Urinary bladder (tissue), 4 donors: ENCODE results near the gene BTBD18. TPM values are rescaled to one million over a fixed set of nuclear protein-coding genes. Genes with fewer than 3 reads are reported as not detected.
A peak's percentile ranks its signal among the peaks of the same experiment; 100 is the strongest.

Experiments used
- DNase-seq: peaks from one replicate; pipeline ENCODE4 v3.0.0-alpha.2; 2015; ENCODE audit errors: extremely low spot score
- H3K27ac ChIP-seq: one replicate; pipeline ENCODE4 v1.5.1; 2013; ENCODE audit warnings: low read depth, mild to moderate bottlenecking, moderate library complexity
- H3K36me3 ChIP-seq: one replicate; pipeline ENCODE4 v1.6.1; 2013; ENCODE audit warnings: mild to moderate bottlenecking, moderate library complexity; ENCODE audit not compliant: insufficient read depth
- H3K4me1 ChIP-seq: one replicate; pipeline ENCODE4 v1.6.1; 2013; ENCODE audit warnings: mild to moderate bottlenecking, moderate library complexity; ENCODE audit not compliant: insufficient read depth
- H3K4me3 ChIP-seq: one replicate; pipeline ENCODE4 v1.5.1; 2013; ENCODE audit warnings: low read depth, low read length
- WGBS: extraction: QIAGEN DNeasy Blood & Tissue Kit; methylation state at CpG from one replicate; pipeline ENCODE4 v1.1.7; 2013; 5-methylcytosine and 5-hydroxymethylcytosine counted together
- polyA plus RNA-seq: library from polyadenylated mRNA; stranded (reverse); fragments of 200-250 nt; gene quantifications from one replicate; pipeline ENCODE4 v1.2.3, GENCODE V29; 2013
- total RNA-seq: library from RNA; depleted of rRNA; stranded (reverse); fragments of >200 nt; gene quantifications from one replicate; pipeline ENCODE4 v1.2.3, GENCODE V29; 2014
- donor health status: healthy with polysubstance abuse.
- donor health status: healthy.

Gene BTBD18
- total and polyA plus RNA-seq, 2 donors = not detected

GRCh38 chr11:57785072-57785471, 33.5 kb upstream of the BTBD18 start:
- peaks cover 5% of the 10 kb centered on the region for H3K4me1 ChIP-seq
- H3K4me3 ChIP-seq = no peak overlapping the region
- 71% methylated on average over 2 of the region's 2 CpGs for WGBS
- peaks cover 3% of the 10 kb centered on the region for H3K36me3 ChIP-seq
- no peak overlapping the region for H3K27ac ChIP-seq
- no peak for DNase-seq

- 46% methylated on average over 3 of the region's 3 CpGs for WGBS
- H3K4me1 ChIP-seq = peaks cover 6% of the 10 kb centered on the region
- peak overlapping the region; percentile 73 for H3K27ac ChIP-seq
- no peak for DNase-seq
- no peak overlapping the region for H3K4me3 ChIP-seq
- H3K36me3 ChIP-seq = peaks cover 1% of the 10 kb centered on the region
These were observed 29.9 kb upstream of the BTBD18 start for GRCh38 chr11:57781529-57781943.

GRCh38 chr11:57779276-57779675, 27.7 kb upstream of the BTBD18 start:
- DNase-seq = no peak
- H3K4me3 ChIP-seq = no peak overlapping the region

GRCh38 chr11:57778318-57779037, 26.9 kb upstream of the BTBD18 start:
- WGBS = 3% methylated on average over 6 of the region's 6 CpGs
- Histone ChIP-seq H3K36me3 (peaks cover 3% of the 10 kb centered on the region), H3K4me1 (peaks cover 6% of the 10 kb centered on the region), H3K4me3 (no peak overlapping the region), H3K27ac (peak overlapping the region; percentile 88)
- peak; percentile 93 for DNase-seq

More at GRCh38 chr11:57779276-57779675, 27.7 kb upstream of the BTBD18 start:
- WGBS = 9% methylated on average over 1 of the region's 1 CpG
- H3K4me1 ChIP-seq = peaks cover 6% of the 10 kb centered on the region
- H3K36me3 ChIP-seq = peaks cover 1% of the 10 kb centered on the region
- H3K27ac ChIP-seq = peak overlapping the region; percentile 70

- Histone ChIP-seq H3K36me3 (peaks cover 3% of the 10 kb centered on the region), H3K4me3 (no peak overlapping the region), H3K4me1 (peaks cover 6% of the 10 kb centered on the region), H3K27ac (peak overlapping the region; percentile 88)
- no peak for DNase-seq
- WGBS = 16% methylated on average over 3 of the region's 3 CpGs
These were observed 26.3 kb upstream of the BTBD18 start for GRCh38 chr11:57777969-57778317.

GRCh38 chr11:57776577-57777210, 25.1 kb upstream of the BTBD18 start:
- Histone ChIP-seq H3K36me3 (peaks cover 3% of the 10 kb centered on the region), H3K4me3 (no peak overlapping the region), H3K4me1 (peaks cover 5% of the 10 kb centered on the region), H3K27ac (peak overlapping the region; percentile 19)
- no peak for DNase-seq
- 18% methylated on average over 2 of the region's 2 CpGs for WGBS

GRCh38 chr11:57776031-57776521, 24.5 kb upstream of the BTBD18 start:
- peaks cover 2% of the 10 kb centered on the region for H3K4me1 ChIP-seq
- peaks cover 3% of the 10 kb centered on the region for H3K36me3 ChIP-seq
- WGBS = 52% methylated on average over 3 of the region's 3 CpGs
- H3K27ac ChIP-seq = peak overlapping the region; percentile 71
- H3K4me3 ChIP-seq = no peak overlapping the region
- no peak for DNase-seq

GRCh38 chr11:57775491-57775890, 23.9 kb upstream of the BTBD18 start:
- no peak overlapping the region for H3K27ac ChIP-seq
- peaks cover 2% of the 10 kb centered on the region for H3K36me3 ChIP-seq
- DNase-seq = no peak
- peaks cover 2% of the 10 kb centered on the region for H3K4me1 ChIP-seq
- no peak overlapping the region for H3K4me3 ChIP-seq
- WGBS = 47% methylated on average over 5 of the region's 5 CpGs

GRCh38 chr11:57773026-57773598, 21.5 kb upstream of the BTBD18 start:
- Histone ChIP-seq H3K4me3 (no peak overlapping the region), H3K36me3 (peaks cover 1% of the 10 kb centered on the region), H3K27ac (no peak overlapping the region), H3K4me1 (peaks cover 2% of the 10 kb centered on the region)
- WGBS = 82% methylated on average over 5 of the region's 5 CpGs
- no peak for DNase-seq

- Histone ChIP-seq H3K36me3 (peaks cover 1% of the 10 kb centered on the region), H3K4me1 (peaks cover 2% of the 10 kb centered on the region), H3K4me3 (no peak overlapping the region), H3K27ac (no peak overlapping the region)
- 61% methylated on average over 4 of the region's 4 CpGs for WGBS
- DNase-seq = no peak
These were observed 20.9 kb upstream of the BTBD18 start for GRCh38 chr11:57772562-57772961.

GRCh38 chr11:57771365-57771764, 19.7 kb upstream of the BTBD18 start:
- no peak overlapping the region for H3K27ac ChIP-seq
- 90% methylated on average over 3 of the region's 3 CpGs for WGBS
- H3K36me3 ChIP-seq = peaks cover 1% of the 10 kb centered on the region
- no peaks in the 10 kb centered on the region for H3K4me1 ChIP-seq
- no peak overlapping the region for H3K4me3 ChIP-seq
- no peak for DNase-seq

GRCh38 chr11:57770793-57771192, 19.2 kb upstream of the BTBD18 start:
- Histone ChIP-seq H3K27ac (no peak overlapping the region), H3K4me3 (no peak overlapping the region), H3K36me3 (peaks cover 1% of the 10 kb centered on the region), H3K4me1 (no peaks in the 10 kb centered on the region)
- 66% methylated on average over 1 of the region's 1 CpG for WGBS
- no peak for DNase-seq

GRCh38 chr11:57764972-57765371, 13.4 kb upstream of the BTBD18 start:
- no peak for DNase-seq
- Histone ChIP-seq H3K4me1 (no peaks in the 10 kb centered on the region), H3K4me3 (peak overlapping the region; percentile 28), H3K36me3 (no peaks in the 10 kb centered on the region), H3K27ac (no peak overlapping the region)
- WGBS = 7% methylated on average over 2 of the region's 2 CpGs

GRCh38 chr11:57764566-57764965, 12.9 kb upstream of the BTBD18 start:
- no peaks in the 10 kb centered on the region for H3K4me1 ChIP-seq
- WGBS = 12% methylated on average over 2 of the region's 2 CpGs
- H3K4me3 ChIP-seq = peak overlapping the region; percentile 28
- H3K36me3 ChIP-seq = no peaks in the 10 kb centered on the region
- H3K27ac ChIP-seq = no peak overlapping the region
- no peak for DNase-seq
